Left lung (tissue), 10 donors: ENCODE measurements around the gene MARCHF9. TPM values are rescaled to one million over a fixed set of nuclear protein-coding genes. Genes with fewer than 3 reads are reported as not detected.
A peak's percentile ranks its signal among the peaks of the same experiment; 100 is the strongest.

Experiments
- ATAC-seq: fragments of 200-7000 bp; cut with Tn5 transposase; one replicate; pipeline ENCODE4 v1.9.1; 2020; ENCODE audit warnings: moderate library complexity
- DNase-seq, 4 donors: peaks; one replicate each; pipeline ENCODE4 v3.0.0-alpha.2; 2013 to 2020
- H3K27ac ChIP-seq, 2 donors: fragments of 200-600 bp; sonication (generic) in 1 of 2; one replicate each; pipeline versions ENCODE4 v1.5.0 to v1.8.0; 2020 to 2021
- H3K27me3 ChIP-seq, 2 donors: fragments of 200-600 bp; sonication (generic) in 1 of 2; one replicate each; pipeline versions ENCODE4 v1.5.0 to v1.8.0; 2020 to 2021
- H3K36me3 ChIP-seq, 2 donors: fragments of 200-600 bp; sonication (generic) in 1 of 2; one replicate each; pipeline versions ENCODE4 v1.5.0 to v1.8.0; 2020 to 2021
- H3K4me1 ChIP-seq, 2 donors: fragments of 200-600 bp; one replicate each; pipeline ENCODE4 v1.8.0; 2021
- H3K4me3 ChIP-seq, 2 donors: fragments of 200-600 bp; sonication (generic) in 1 of 2; one replicate each; pipeline versions ENCODE4 v1.5.0 to v1.8.0; 2020 to 2021; ENCODE audit warnings: mild to moderate bottlenecking in 1 of 2
- H3K9me3 ChIP-seq, 2 donors: fragments of 200-600 bp; sonication (generic) in 1 of 2; one replicate each; pipeline versions ENCODE4 v1.5.0 to v1.8.0; 2020 to 2021
- CTCF ChIP-seq, 2 donors: fragments of 200-600 bp; sonication (generic) in 1 of 2; IDR thresholded peaks; one replicate each; pipeline versions ENCODE4 v1.5.0 to v1.8.0; 2021; ENCODE audit warnings: antibody characterized with exemption in 2 of 2
- intact Hi-C, 2 donors: fragments of 100-400 bp; cut with DNase I; formaldehyde crosslinking; loops; one replicate each; pipeline versions ENCODE4 v1.11.2 to v1.14.2; 2022
- polyA plus RNA-seq, 6 donors: library from polyadenylated mRNA; unstranded; fragments of 120-200 nt; gene quantifications; one replicate each; pipeline ENCODE4 v1.2.1, GENCODE V29; 2013; ENCODE audit not compliant: insufficient read length in 6 of 6
- total RNA-seq, 2 donors: library from RNA; stranded (reverse); fragmentation: NEBNext Ultra II Directional; extraction: Animal tissue kit (Norgen Biotek cat#: 25700); gene quantifications; one replicate each; pipeline ENCODE4 v1.2.1, GENCODE V29; 2021
- donor health status: DM: no; HTN: yes; CAD: no.
- donor health status: DM: no; HTN: no; CAD: no.

The MARCHF9 gene
- total and polyA plus RNA-seq, 8 donors, result 16.5 to 22.6 (median 19.5) TPM

GRCh38 chr12:57741844-57742738 lies 12.8 kb upstream of the MARCHF9 start:
- H3K4me3 ChIP-seq, result peak overlapping the region in 1 of 2 donors; percentile 50
- peaks cover 12 to 59% of the 10 kb centered on the region in 2 donors for H3K4me1 ChIP-seq
- H3K27ac ChIP-seq, result peak overlapping the region in 1 of 2 donors; percentile 81
- H3K27me3 ChIP-seq, result peaks cover 27 to 46% of the 10 kb centered on the region in 2 donors
- no peak for TF ChIP-seq CTCF (IDR thresholded peaks at IDR 0.05)
- H3K9me3 ChIP-seq, result no peaks in the 10 kb centered on the region
- intact Hi-C loops, result no loop called here
- ATAC-seq (no peak), DNase-seq (peak in 1 of 4 donors; percentile 64)
- peaks cover 0 to 18% of the 10 kb centered on the region in 2 donors for H3K36me3 ChIP-seq

GRCh38 chr12:57743769-57744168 lies 11.1 kb upstream of the MARCHF9 start:
- Histone ChIP-seq H3K27me3 (peaks cover 12 to 29% of the 10 kb centered on the region in 2 donors), H3K4me1 (peaks cover 0 to 45% of the 10 kb centered on the region in 2 donors), H3K4me3 (no peak overlapping the region), H3K27ac (peak overlapping the region in 1 of 2 donors; percentile 92), H3K36me3 (peaks cover 0 to 28% of the 10 kb centered on the region in 2 donors), H3K9me3 (no peaks in the 10 kb centered on the region)
- no peak for ATAC-seq
- no peak for DNase-seq
- TF ChIP-seq CTCF (IDR thresholded peaks at IDR 0.05), result no peak
- intact Hi-C loops, result no loop called here

GRCh38 chr12:57744194-57744776 lies 10.6 kb upstream of the MARCHF9 start:
- peaks cover 7 to 24% of the 10 kb centered on the region in 2 donors for H3K27me3 ChIP-seq
- peaks cover 0 to 45% of the 10 kb centered on the region in 2 donors for H3K4me1 ChIP-seq
- ATAC-seq, result peak; percentile 69
- intact Hi-C loops, result no loop called here
- H3K9me3 ChIP-seq, result no peaks in the 10 kb centered on the region
- peak overlapping the region; percentile 91 to 92 for H3K27ac ChIP-seq
- H3K36me3 ChIP-seq, result peaks cover 0 to 33% of the 10 kb centered on the region in 2 donors
- peak in 2 of 4 donors; percentile 73 to 84 for DNase-seq
- no peak for TF ChIP-seq CTCF (IDR thresholded peaks at IDR 0.05)
- H3K4me3 ChIP-seq, result peak overlapping the region; percentile 63 to 65

- H3K27ac ChIP-seq, result peak within 1 kb of the TSS; percentile 91 to 92
- H3K36me3 ChIP-seq, result peaks cover 0 to 40% of the 10 kb centered on the region in 2 donors
- peak within 1 kb of the TSS; percentile 63 to 65 for H3K4me3 ChIP-seq
- peak in 1 of 2 donors; percentile 30 for TF ChIP-seq CTCF (IDR thresholded peaks at IDR 0.05)
- DNase-seq, result peak; percentile 94 to 99 (median 97)
- H3K9me3 ChIP-seq, result no peaks in the 10 kb centered on the region
- ATAC-seq, result peak; percentile 96
- intact Hi-C loops, result no loop called here
- H3K4me1 ChIP-seq, result peaks cover 0 to 40% of the 10 kb centered on the region in 2 donors
- peaks cover under 1 to 17% of the 10 kb centered on the region in 2 donors for H3K27me3 ChIP-seq
Observed at GRCh38 chr12:57744777-57745484, 10.0 kb upstream of the MARCHF9 start, which contains the start of gene TSPAN31. TSS of gene TSPAN31 (plus strand) at chr12:57745039. CDS start at chr12:57745155, 116 bp downstream.
